ENCODE data around the gene GTPBP3. TPM values are rescaled to one million over a fixed set of nuclear protein-coding genes. Genes with fewer than 3 reads are reported as not detected.

GTPBP3 gene
- total and polyA plus RNA-seq, 2 of the 13 experiments (the other 11 are each of a cell fraction or from before 2014, with no cell fraction given), result 17.5 to 30.0 TPM

- TF ChIP-seq MAFF (IDR thresholded peaks at IDR 0.05; ENCODE audit: low read depth, low read length), result no peak
- TF ChIP-seq TAF1 (CRISPR knock-in tag; IDR thresholded peaks at IDR 0.05), result peak; percentile 77; the same call in 1 of the 2 replicates
- peak; percentile 80 for TF ChIP-seq HDAC1 (CRISPR knock-in tag; IDR thresholded peaks at IDR 0.05)
- TF ChIP-seq ZNF639 (CRISPR knock-in tag; conservative IDR thresholded peaks at IDR 0.05), result peak; percentile 43; the same call in 1 of the 2 replicates
- TF ChIP-seq REL (CRISPR knock-in tag; conservative IDR thresholded peaks at IDR 0.05), result 0 out of 2 replicates have a peak, but pooled peaks have one; percentile 25
- TF ChIP-seq ZNF143 (CRISPR knock-in tag; IDR thresholded peaks at IDR 0.05), result peak; percentile 64
- peak; percentile 8 to 72; a peak in 3 of 4 replicates for TF ChIP-seq HMGXB4 (CRISPR knock-in tag; IDR thresholded peaks at IDR 0.05; ENCODE audit: borderline replicate concordance in 1 of 2, low read depth in 1 of 2)
- TF ChIP-seq GATAD1 (CRISPR knock-in tag; IDR thresholded peaks at IDR 0.05), result peak; percentile 95
- TF ChIP-seq SIN3B (IDR thresholded peaks at IDR 0.05; ENCODE audit: low read length), result peak; percentile 83; the same call in 1 of the 2 replicates
- TF ChIP-seq THAP7 (CRISPR knock-in tag; IDR thresholded peaks at IDR 0.05), result no peak
- TF ChIP-seq ZNF784 (CRISPR knock-in tag; IDR thresholded peaks at IDR 0.05; ENCODE audit: borderline replicate concordance), result 0 out of 2 replicates have a peak, but pooled peaks have one; percentile 26
- TF ChIP-seq CEBPG (CRISPR knock-in tag; IDR thresholded peaks at IDR 0.05), result 0 out of 2 replicates have a peak, but pooled peaks have one; percentile 15
- no peak for TF ChIP-seq ZSCAN21 (CRISPR knock-in tag; IDR thresholded peaks at IDR 0.05; ENCODE audit: borderline replicate concordance)
- no peak for TF ChIP-seq ZNF484 (CRISPR knock-in tag; IDR thresholded peaks at IDR 0.05; ENCODE audit: borderline replicate concordance, low read depth)
- TF ChIP-seq NAIF1 (CRISPR knock-in tag; IDR thresholded peaks at IDR 0.05; ENCODE audit: borderline replicate concordance), result no peak; the same call in 1 of the 2 replicates
- no peak for TF ChIP-seq ZNF569 (CRISPR knock-in tag; IDR thresholded peaks at IDR 0.05; ENCODE audit: borderline replicate concordance)
- no peak for TF ChIP-seq HNF1A (IDR thresholded peaks at IDR 0.05; ENCODE audit: low read depth)
- no peak for TF ChIP-seq HNF1A (CRISPR knock-in tag; IDR thresholded peaks at IDR 0.05; ENCODE audit: borderline replicate concordance)
Measured at GRCh38 chr19:17336872-17337674, at the start of gene GTPBP3 (continued).
